Measurements from ENCODE around the gene BTG2.

Gene BTG2

DNA sequence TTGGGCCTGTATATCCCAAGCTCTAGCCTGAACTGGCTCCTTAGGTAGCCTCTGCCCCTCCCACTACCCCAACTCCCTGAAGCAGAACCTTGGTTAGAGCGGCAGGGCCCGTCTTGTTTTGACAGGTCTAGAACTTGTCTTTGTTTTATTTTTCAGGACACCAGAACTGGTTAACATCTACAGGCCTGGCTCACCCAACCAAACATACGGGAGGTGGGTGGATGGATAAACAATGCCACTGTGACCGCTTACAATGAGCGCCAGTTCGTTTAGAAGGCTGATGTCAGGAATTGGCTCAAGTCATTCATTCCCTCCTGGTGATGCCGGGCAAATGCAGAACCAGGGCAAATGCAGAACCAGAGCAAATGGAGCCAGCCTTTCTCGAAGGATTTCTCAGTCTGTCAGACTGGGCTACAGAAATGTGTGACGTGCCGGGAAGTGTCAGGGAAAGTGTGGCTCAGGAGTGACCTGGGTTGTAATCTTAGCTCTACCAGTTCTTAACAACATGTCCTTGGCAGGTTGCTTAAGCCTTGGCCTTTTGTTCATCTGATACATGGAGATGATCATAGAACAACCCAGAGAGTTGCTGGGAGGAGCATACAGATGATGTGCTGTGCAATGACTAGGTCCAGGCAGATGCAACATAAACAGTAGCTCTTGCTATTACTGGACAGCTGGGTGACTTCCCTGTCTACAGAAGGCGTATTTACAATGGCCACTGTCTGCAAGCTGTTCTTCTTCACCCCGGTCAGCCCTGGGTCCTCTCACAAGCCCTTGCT, 30.5 kb upstream of the BTG2 start:
- intact Hi-C loops (cut with DNase I), result loop anchor here (2.0 kb wide), 1 partner anchor 52 kb away; no protein-coding TSS in a partner anchor
- peak in 39 of 42 donors; percentile 53 to 93 (median 79) for DNase-seq

DNA sequence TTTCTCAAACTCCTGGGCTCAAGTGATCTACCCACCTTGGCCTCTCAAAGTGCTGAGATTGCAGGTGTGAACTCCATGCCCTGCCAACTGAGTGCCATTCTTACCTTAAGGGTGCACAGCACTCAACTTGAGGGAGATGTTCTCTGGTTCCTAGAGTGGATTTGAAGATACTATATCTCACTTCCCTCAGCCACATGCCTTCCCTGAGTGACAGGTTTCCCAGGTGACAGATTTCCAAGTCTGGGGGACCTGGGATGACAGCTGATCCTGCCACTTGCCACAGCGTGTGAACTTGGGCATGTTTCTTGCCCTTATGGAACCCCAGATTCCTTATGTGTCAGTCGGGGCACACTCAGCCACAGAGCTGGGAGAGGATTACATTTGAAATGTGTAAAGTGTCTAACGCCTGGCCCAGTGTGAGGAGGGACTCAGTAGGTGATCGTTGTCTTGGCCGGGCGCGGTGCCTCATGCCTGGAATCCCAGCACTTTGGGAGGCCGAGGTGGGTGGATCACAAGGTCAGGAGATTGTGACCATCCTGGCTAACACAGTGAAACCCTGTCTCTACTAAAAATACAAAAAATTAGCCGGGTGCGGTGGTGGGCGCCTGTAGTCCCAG, 29.6 kb upstream of the BTG2 start:
- no peak for DNase-seq
- intact Hi-C loops (cut with DNase I), result loop anchor here (2.0 kb wide), 1 partner anchor 51 kb away; no protein-coding TSS in a partner anchor

- intact Hi-C loops (cut with DNase I), result no loop called here
- DNase-seq, result no peak
Measured at GRCh38 chr1:203276408-203276807, 28.9 kb upstream of the BTG2 start.

DNA sequence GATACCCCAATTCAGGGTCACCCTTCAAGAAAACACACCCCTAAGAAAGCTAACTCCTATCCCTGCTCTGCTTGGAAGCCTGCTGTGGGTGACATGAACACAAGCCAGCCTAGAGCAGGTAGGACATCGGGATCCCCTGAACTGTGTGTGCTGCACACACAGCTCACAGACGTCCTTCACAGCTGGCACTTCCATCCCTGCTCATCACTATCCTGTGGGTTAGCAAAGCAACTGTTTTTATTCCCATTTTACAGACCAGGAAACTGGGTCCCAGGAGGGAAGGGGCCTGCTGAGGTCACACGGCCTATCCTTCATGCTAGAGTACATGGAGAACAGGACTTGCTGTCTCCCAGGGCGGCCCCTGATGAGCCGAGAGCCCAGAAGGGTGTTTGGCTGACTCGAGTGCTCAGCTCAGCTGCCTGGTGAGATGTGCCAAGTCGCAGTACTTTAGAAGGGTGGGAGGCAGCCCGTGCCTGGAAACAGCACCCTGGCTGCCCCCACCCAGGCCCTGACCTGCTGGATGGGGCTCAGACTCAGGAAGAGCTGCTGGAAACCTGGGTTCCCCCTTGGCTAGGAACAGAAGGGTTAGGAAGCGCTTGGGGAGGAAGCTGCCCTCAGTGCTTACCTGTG, 28.3 kb upstream of the BTG2 start:
- intact Hi-C loops (cut with DNase I), result no loop called here
- peak in 9 of 42 donors; percentile 23 to 76 (median 45) for DNase-seq

DNA sequence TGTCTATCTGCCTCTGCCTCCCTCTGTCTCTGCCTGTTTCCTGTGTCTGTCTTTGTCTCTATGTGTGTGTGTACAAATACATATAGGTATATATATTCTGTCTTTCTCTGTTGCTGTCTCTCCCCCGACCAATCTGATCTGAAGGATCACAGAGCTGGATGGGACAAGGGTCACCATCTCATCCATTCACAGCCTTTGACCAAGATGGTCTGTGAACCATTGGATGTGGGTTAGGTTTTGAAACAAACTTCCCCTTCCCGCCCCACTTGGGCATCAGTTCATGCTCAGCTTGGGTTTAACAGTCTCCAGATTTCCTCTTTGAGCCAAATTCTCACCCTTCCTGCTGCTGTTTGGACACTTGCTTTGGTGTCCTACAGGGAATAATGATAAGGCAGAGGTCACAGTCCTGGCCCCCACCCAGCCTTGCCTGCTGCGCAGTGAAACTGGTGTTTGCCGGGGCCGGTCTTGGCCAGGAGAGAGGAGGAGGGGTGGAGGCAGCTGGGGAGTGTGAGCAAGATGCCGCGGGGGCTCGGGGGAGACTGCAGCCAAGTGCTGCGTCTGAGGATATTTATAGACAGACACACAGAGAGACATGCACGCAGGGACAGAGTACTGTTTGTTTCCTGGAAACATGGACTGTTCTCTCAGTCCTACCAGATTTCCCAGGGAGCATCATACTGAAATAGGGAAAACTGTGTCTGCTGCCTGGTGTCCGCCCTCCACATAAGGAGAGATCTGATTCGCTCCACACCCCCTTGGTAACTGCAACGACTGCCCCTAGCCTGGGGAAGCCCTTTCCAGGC, 27.0 kb upstream of the BTG2 start:
- peak; percentile 80 to 97 (median 91) for DNase-seq
- intact Hi-C loops (cut with DNase I), result no loop called here

- no peak for DNase-seq
- intact Hi-C loops (cut with DNase I), result no loop called here
Measured at GRCh38 chr1:203278885-203279406, 26.4 kb upstream of the BTG2 start.

DNA sequence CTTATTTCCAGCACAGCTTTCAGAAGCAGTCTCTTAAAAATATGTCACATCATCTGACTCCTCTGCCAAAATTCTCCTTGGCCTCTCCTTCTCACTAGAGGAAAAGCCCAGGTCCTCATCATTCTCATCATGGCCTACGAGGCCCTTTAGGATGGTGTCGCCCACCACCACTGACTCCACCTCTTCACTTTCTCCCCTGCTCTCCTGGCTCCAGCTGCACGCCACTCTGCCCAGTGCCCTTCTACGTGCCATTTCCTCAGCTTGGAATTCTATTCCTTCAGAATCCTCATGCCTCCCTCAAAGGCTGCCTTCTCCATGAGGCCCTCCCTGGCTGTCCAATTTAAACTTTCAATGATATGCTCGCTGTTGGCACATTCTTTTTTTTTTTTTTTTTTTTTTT, 25.3 kb upstream of the BTG2 start:
- peak in 2 of 42 donors; percentile 6 to 21 for DNase-seq
- intact Hi-C loops (cut with DNase I), result no loop called here

DNA sequence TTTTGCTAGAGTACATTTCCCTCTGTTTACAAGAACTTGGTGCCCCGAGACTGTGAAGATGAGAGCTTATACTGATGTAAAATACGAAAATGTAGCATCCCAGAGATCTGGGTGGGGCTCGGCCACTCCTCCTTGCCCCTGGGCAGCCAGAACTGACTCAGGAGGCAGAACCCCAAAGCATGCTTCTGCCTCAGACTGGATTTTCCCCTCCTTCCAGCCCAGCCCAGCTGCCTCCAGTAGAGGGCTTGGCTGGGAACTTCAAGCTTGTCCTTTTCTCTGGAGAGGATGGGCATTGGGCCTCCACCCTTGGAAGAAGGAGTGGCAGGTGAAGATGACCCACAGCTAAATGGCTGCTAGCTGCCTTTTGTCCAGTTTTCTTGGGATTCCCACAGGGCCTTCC, 24.3 kb upstream of the BTG2 start:
- DNase-seq, result peak in 2 of 42 donors; percentile 11 to 32
- intact Hi-C loops (cut with DNase I), result no loop called here

DNA sequence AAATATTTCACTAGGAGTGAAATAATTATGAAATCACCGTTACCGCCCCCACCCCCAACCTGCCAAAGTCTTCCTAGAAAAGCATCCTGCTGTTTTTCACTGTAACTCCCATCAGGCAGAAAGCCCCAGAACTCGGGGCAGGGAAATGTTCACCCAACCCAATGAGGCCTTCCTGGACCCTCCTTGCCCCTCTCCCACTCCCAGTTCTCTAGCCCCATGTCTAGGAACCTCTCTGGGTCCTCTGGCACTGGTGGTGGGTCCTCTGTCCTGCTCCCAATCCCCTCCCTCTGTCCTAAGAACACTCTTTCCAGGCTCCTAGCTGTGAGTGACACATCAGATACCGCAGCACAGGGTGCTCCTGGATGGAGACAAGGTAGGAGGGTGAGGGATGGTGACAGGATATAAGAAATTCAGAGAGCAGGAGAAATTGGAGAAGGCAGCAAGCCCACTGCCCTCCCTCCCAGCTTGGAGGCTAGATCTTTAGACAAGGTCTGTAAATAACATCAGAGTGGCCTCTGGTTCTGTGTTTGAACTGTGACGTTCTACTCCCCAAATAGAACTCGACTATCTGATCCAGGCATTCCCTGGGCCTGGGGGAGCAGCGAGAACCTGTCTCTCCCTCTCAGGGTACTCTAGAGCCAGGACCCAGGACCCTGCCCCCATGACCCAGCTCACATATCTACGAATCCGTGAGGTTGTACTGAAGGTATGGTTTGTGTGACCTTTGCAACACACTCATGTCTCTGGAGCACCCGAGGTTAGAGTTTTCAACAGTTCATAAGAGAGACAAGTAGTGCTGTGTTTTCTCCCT, 23.3 kb upstream of the BTG2 start:
- DNase-seq, result peak in 5 of 42 donors; percentile 0 to 24 (median 7)
- intact Hi-C loops (cut with DNase I), result no loop called here

DNA sequence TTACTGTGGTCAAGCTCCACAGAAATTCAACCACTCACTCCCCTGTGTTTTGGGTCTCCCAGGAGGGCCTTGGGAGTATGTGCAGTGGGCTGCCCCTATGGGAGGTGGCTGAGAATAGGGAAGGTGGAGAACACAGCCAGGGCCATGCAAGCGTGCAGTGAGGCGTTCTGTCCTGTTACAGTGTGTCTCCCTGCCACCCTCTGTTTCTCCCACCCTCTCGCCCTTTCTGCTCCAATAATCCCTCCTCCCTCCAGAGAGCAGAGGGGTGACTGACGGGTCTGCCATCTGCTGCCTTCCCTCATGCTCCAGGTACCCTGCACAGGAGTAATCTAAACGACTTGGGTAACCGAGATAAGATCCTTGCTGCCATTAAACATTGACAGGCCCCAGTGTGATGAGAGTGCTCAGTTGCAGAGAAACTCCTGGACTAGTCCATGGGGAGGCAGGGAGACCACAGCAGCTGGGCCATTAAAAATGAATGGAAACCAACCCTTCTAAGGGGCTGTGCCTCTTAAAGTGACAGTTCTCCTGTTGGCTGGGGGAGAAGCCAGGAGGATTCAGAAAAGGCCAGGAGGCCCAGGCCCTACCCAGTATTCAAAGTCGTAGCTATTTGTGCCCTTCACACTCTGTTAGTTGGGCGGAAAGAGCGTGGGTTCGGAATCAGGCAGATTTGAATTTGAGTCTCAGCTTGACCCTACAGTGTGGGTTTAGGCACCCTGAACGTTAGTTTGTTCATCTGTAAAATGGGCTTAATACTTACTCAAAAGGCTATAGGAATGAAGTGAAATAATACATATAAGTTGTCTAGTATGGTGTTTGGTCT, 22.4 kb upstream of the BTG2 start:
- DNase-seq, result peak in 5 of 42 donors; percentile 1 to 16 (median 6)
- intact Hi-C loops (cut with DNase I), result no loop called here

DNA sequence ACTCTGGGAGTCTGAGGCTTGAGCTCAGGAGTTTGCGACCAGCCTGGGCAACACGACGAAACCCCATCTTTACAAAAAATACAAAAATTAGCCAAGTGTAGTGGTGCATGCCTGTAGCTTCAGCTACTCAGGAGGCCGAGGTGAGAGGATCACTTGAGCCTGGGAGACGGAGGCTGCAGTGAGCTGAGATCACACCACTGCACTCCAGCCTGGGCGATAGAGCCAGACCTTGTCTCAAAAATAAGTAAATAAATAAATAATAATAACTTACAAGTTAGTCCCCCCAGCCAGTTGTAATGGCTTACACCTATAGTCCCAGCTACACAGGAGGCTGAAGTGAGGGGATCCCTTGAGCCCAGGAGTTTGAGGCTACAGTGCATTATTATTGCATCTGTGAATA, 21.7 kb upstream of the BTG2 start:
- intact Hi-C loops (cut with DNase I), result no loop called here
- DNase-seq, result peak in 3 of 42 donors; percentile 0 to 18 (median 4)

- peak in 2 of 42 donors; percentile 0 to 18 for DNase-seq
- intact Hi-C loops (cut with DNase I), result no loop called here
Measured at GRCh38 chr1:203284411-203285123, 20.8 kb upstream of the BTG2 start.

DNA sequence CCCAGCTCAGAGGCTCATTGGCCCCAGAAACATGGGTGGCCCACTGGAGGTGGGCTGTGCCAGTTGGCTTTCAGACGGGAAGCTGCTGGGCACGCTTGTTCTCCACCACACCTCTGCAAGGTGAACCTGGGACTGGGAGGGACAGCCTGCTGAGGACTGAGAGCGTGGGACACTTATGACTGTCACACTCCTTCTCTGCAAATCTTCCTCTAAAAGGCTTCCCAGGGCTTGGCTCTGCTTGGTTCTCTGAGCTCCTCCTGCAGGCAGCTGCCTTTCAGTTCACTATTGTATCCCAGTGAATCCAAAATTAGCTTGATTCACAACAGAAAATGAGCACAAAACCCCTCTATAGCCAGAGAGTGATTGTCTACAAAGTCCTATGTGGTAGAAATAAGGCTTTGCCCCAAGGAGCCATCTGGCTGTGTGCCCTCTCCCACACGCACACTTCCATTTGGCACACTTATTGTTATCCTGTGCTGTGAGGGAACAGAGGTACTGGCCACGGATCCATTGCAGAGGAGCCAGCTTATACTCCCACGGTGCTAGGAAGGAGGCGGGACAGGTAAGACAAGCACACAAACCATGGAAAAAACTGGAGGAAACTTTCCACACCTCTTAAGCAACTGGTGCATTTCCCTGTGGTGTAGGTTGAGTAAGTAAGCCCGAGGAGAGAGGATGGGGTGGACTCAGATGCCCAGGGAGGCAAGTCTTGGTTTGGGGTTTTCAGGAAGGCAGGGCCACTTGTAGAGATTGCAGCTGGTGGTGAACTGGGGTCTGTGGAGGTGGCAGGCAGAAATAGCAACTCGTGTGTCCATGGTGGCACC, 18.9 kb upstream of the BTG2 start:
- DNase-seq, result peak in 22 of 42 donors; percentile 38 to 83 (median 68)
- intact Hi-C loops (cut with DNase I), result no loop called here

DNA sequence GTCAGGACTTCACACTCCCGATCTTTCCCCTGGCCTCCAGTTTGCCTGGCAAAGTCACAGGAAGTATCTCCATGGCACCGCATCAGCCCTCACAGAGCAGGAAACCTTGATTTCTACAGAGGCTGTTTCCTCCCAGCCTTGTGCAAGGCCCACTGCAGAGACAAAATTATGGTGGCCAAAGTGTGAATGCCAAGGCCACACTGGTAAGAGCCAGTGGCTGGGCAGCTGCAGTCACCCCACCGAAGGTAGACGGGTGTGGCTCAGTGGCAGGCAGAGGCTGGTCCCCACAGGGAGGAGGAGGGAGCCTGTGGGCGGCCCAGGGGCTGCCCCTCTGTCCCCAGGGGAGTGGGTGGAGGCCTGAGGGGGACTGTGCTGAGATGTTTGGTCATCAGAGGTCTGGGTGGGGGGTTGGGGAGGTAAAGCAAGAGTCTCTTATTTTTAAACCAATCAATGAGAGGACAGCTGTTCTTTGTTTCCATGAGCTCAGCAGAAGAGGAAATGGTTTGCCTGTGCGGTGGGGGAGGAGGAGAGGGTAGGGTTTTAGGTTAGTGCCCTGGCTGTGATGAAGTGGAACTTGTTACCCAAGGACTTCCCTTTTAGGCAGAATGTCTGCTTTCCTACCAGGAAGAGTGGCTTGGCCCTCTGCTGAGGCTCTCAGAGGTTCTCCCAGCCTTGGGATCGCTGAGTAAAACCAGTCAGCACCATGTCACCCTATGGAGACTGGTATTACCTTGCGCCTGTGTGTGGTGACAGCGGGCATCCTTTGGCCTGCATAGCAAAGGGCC, 18.0 kb upstream of the BTG2 start:
- peak in 10 of 42 donors; percentile 38 to 64 (median 49) for DNase-seq
- intact Hi-C loops (cut with DNase I), result no loop called here

DNA sequence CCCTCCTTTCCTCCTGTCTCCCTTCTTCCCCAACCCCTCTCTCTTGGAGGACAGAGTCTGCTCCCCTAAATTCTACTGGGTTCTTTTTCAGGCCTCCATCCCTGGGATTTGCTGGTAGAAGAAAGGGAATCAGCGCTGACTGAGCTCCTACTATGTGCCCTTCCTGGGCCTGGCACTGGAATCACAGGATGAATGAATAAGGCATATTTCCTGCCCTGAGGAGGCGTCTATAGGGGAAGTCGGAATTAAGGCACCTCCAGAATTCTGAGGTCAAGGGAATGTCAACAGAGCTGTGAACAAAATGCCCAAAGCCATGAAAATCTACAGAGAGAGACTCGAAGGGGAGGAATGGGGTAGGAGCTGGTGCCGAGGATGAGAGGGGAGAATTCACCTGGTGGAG, 17.4 kb upstream of the BTG2 start:
- intact Hi-C loops (cut with DNase I), result no loop called here
- no peak for DNase-seq

Measured in head of caudate nucleus (tissue), 42 donors.